Activated naive CD4-positive, alpha-beta T cell treated with anti-CD3 and anti-CD28 coated beads, Interleukin-2, amount 50 U/mL, for 24 hours (primary cell): ENCODE data around the gene GALNT2.

Experiments
- H3K27ac Mint-ChIP-seq: one replicate; pipeline ENCODE4 v1.8.0; 2021; ENCODE audit warnings: mild to moderate bottlenecking, mixed read lengths
- H3K27me3 Mint-ChIP-seq: one replicate; pipeline ENCODE4 v1.8.0; 2021; ENCODE audit warnings: mixed read lengths
- H3K36me3 Mint-ChIP-seq: one replicate; pipeline ENCODE4 v1.8.0; 2021; ENCODE audit warnings: mixed read lengths
- H3K4me1 Mint-ChIP-seq: one replicate; pipeline ENCODE4 v1.8.0; 2021; ENCODE audit warnings: mixed read lengths
- H3K4me3 Mint-ChIP-seq: one replicate; pipeline ENCODE4 v1.8.0; 2021; ENCODE audit warnings: mild to moderate bottlenecking, mixed read lengths
- H3K9me3 Mint-ChIP-seq: one replicate; pipeline ENCODE4 v1.8.0; 2021; ENCODE audit warnings: mixed read lengths

Gene GALNT2

GRCh38 chr1:230260831-230261230 lies 193.8 kb downstream of the GALNT2 start:
- H3K4me1 Mint-ChIP-seq, result no peaks in the 10 kb centered on the region
- no peak overlapping the region for H3K27ac Mint-ChIP-seq
- H3K27me3 Mint-ChIP-seq, result no peaks in the 10 kb centered on the region
- H3K36me3 Mint-ChIP-seq, result peaks cover 15% of the 10 kb centered on the region
- no peaks in the 10 kb centered on the region for H3K9me3 Mint-ChIP-seq
- H3K4me3 Mint-ChIP-seq, result no peak overlapping the region

GRCh38 chr1:230261928-230262650 lies 195.1 kb downstream of the GALNT2 start:
- no peak overlapping the region for H3K27ac Mint-ChIP-seq
- H3K9me3 Mint-ChIP-seq, result no peaks in the 10 kb centered on the region
- peaks cover 11% of the 10 kb centered on the region for H3K36me3 Mint-ChIP-seq
- no peaks in the 10 kb centered on the region for H3K27me3 Mint-ChIP-seq
- H3K4me3 Mint-ChIP-seq, result no peak overlapping the region
- no peaks in the 10 kb centered on the region for H3K4me1 Mint-ChIP-seq

GRCh38 chr1:230262867-230263567 lies 196.0 kb downstream of the GALNT2 start:
- no peak overlapping the region for H3K27ac Mint-ChIP-seq

DNA sequence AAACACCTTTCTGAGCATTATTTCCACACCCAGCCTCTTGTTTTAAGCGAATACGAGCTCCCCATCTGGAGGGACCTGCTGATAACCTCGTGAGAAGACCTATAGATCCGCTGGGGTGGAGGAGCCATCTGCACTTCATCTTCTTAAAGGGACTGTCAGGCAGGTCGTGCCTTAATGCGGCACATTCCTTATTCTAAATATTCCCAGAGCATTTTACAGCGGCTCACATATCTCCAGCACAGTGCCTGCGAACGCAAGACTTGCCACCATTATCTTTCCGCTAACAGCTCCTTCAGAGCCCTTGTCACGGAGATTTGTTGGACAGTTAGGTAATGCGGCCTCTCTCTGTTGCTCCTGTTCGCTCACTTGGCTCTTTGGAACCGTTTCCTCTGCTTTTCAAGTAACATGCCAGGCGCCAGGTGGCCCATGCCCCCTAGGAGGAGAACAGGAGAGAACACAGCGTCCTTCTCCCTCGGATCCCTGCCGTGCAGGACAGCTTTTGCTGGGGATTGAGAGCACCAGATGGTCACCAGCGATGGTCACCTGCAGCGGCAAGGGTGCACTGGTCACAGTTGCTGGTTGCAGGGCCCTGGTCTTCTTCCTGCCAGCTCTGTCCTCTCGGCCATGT lies 196.6 kb downstream of the GALNT2 start:
- no peaks in the 10 kb centered on the region for H3K27me3 Mint-ChIP-seq
- H3K9me3 Mint-ChIP-seq, result no peaks in the 10 kb centered on the region
- H3K27ac Mint-ChIP-seq, result no peak overlapping the region
- no peaks in the 10 kb centered on the region for H3K4me1 Mint-ChIP-seq
- H3K36me3 Mint-ChIP-seq, result peaks cover 9% of the 10 kb centered on the region
- no peak overlapping the region for H3K4me3 Mint-ChIP-seq

More at GRCh38 chr1:230262867-230263567, 196.0 kb downstream of the GALNT2 start:
- Mint-ChIP-seq H3K36me3 (peaks cover 9% of the 10 kb centered on the region), H3K4me1 (no peaks in the 10 kb centered on the region), H3K9me3 (no peaks in the 10 kb centered on the region), H3K4me3 (no peak overlapping the region), H3K27me3 (no peaks in the 10 kb centered on the region)

GRCh38 chr1:230264342-230264741 lies 197.3 kb downstream of the GALNT2 start:
- no peaks in the 10 kb centered on the region for H3K9me3 Mint-ChIP-seq
- no peaks in the 10 kb centered on the region for H3K27me3 Mint-ChIP-seq

GRCh38 chr1:230265200-230266115 lies 198.4 kb downstream of the GALNT2 start:
- Mint-ChIP-seq H3K4me1 (peaks cover 3% of the 10 kb centered on the region), H3K9me3 (no peaks in the 10 kb centered on the region), H3K27me3 (no peaks in the 10 kb centered on the region), H3K27ac (no peak overlapping the region), H3K4me3 (no peak overlapping the region), H3K36me3 (peaks cover 6% of the 10 kb centered on the region)

More at GRCh38 chr1:230264342-230264741, 197.3 kb downstream of the GALNT2 start:
- Mint-ChIP-seq H3K36me3 (peaks cover 8% of the 10 kb centered on the region), H3K4me3 (no peak overlapping the region), H3K4me1 (no peaks in the 10 kb centered on the region), H3K27ac (no peak overlapping the region)

DNA sequence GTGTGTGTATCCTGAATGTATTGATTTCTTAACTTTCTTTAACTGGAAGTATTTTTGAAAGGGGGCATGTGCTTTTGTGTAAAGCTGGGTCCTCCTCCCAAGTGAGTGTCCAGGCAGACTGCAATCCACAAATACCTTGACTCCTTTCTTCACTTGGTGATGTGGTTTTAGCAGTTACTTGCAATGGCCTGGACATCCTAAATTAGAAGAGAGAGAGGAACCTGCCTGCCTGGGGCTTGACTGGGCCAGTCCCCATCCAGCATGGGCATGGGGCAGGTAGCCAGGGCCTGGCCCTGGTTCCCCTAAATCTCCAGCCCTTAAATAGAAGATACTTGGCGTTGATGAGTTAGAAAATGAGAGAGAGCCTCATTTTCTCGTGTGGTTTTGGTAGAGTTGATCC lies 199.4 kb downstream of the GALNT2 start:
- Mint-ChIP-seq H3K36me3 (peaks cover 6% of the 10 kb centered on the region), H3K9me3 (no peaks in the 10 kb centered on the region), H3K27me3 (no peaks in the 10 kb centered on the region), H3K4me3 (no peak overlapping the region), H3K4me1 (peaks cover 13% of the 10 kb centered on the region), H3K27ac (no peak overlapping the region)

- H3K27ac Mint-ChIP-seq, result peak overlapping the region; percentile 85
- no peak overlapping the region for H3K4me3 Mint-ChIP-seq
- H3K36me3 Mint-ChIP-seq, result peaks cover 8% of the 10 kb centered on the region
- H3K9me3 Mint-ChIP-seq, result no peaks in the 10 kb centered on the region
- no peaks in the 10 kb centered on the region for H3K27me3 Mint-ChIP-seq
- H3K4me1 Mint-ChIP-seq, result peaks cover 15% of the 10 kb centered on the region
Measured at GRCh38 chr1:230267338-230268065, 200.5 kb downstream of the GALNT2 start.

- Mint-ChIP-seq H3K4me1 (peaks cover 22% of the 10 kb centered on the region), H3K4me3 (no peak overlapping the region), H3K36me3 (peaks cover 6% of the 10 kb centered on the region), H3K27ac (no peak overlapping the region), H3K9me3 (no peaks in the 10 kb centered on the region), H3K27me3 (no peaks in the 10 kb centered on the region)
Measured at GRCh38 chr1:230268371-230269170, 201.5 kb downstream of the GALNT2 start.

GRCh38 chr1:230270185-230270558 lies 203.1 kb downstream of the GALNT2 start:
- Mint-ChIP-seq H3K4me3 (no peak overlapping the region), H3K36me3 (peaks cover 6% of the 10 kb centered on the region), H3K27me3 (no peaks in the 10 kb centered on the region), H3K4me1 (peaks cover 31% of the 10 kb centered on the region), H3K9me3 (no peaks in the 10 kb centered on the region), H3K27ac (peak overlapping the region; percentile 71)

GRCh38 chr1:230270559-230271281 lies 203.7 kb downstream of the GALNT2 start:
- H3K4me3 Mint-ChIP-seq, result peak overlapping the region; percentile 6
- H3K27me3 Mint-ChIP-seq, result no peaks in the 10 kb centered on the region
- peak overlapping the region; percentile 71 for H3K27ac Mint-ChIP-seq
- H3K9me3 Mint-ChIP-seq, result no peaks in the 10 kb centered on the region
- H3K36me3 Mint-ChIP-seq, result peaks cover 3% of the 10 kb centered on the region
- H3K4me1 Mint-ChIP-seq, result peaks cover 31% of the 10 kb centered on the region

- peaks cover 31% of the 10 kb centered on the region for H3K4me1 Mint-ChIP-seq
- H3K27me3 Mint-ChIP-seq, result no peaks in the 10 kb centered on the region
- H3K9me3 Mint-ChIP-seq, result no peaks in the 10 kb centered on the region
- H3K27ac Mint-ChIP-seq, result peak overlapping the region; percentile 66
- peak overlapping the region; percentile 6 for H3K4me3 Mint-ChIP-seq
- peaks cover 2% of the 10 kb centered on the region for H3K36me3 Mint-ChIP-seq
Measured at GRCh38 chr1:230271300-230272035, 204.4 kb downstream of the GALNT2 start.

GRCh38 chr1:230272557-230272956 lies 205.5 kb downstream of the GALNT2 start:
- Mint-ChIP-seq H3K27ac (no peak overlapping the region), H3K36me3 (peaks cover 1% of the 10 kb centered on the region), H3K4me3 (no peak overlapping the region), H3K9me3 (no peaks in the 10 kb centered on the region), H3K4me1 (peaks cover 36% of the 10 kb centered on the region), H3K27me3 (no peaks in the 10 kb centered on the region)
